A673 (cell line): Measurements from ENCODE around the gene SETDB2. TPM values are rescaled to one million over a fixed set of nuclear protein-coding genes. Genes with fewer than 3 reads are reported as not detected.

Source experiments
- BruUV-seq: library from RNA; stranded (reverse); fragments of 400-500 nt; replicated peaks from 2 replicates; lab custom pipeline; 2021; lab: Mats Ljungman, UMichigan
- CTCF ChIA-PET: fragments of 300-600 bp; sonication (Branson Sonifier 250); formaldehyde crosslinking; loops from one replicate; lab custom pipeline; 2022; ENCODE audit warnings: antibody characterized with exemption; lab: Charles Lee
- POLR2A ChIA-PET: fragments of 300-600 bp; sonication (Branson Sonifier 250); formaldehyde crosslinking; loops from one replicate; lab custom pipeline; 2022; ENCODE audit warnings: antibody characterized with exemption; ENCODE audit not compliant: low non-redundant PET; lab: Charles Lee
- DNase-seq: peaks from one replicate; pipeline ENCODE4 v3.0.0-alpha.2; 2015; ENCODE audit warnings: low spot score
- H3K27ac ChIP-seq: fragments of 200-600 bp; sonication (generic); 2 replicates; pipeline ENCODE4 v1.5.1; 2016; ENCODE audit warnings: mixed run types, low read depth, mild to moderate bottlenecking, mixed read lengths, antibody characterized with exemption, low read length; ENCODE audit not compliant: poor library complexity, severe bottlenecking
- H3K27me3 ChIP-seq: fragments of 200-600 bp; sonication (generic); replicated peaks from 2 replicates; pipeline ENCODE4 v1.6.1; 2017; ENCODE audit warnings: mixed run types, low read depth, mild to moderate bottlenecking, mixed read lengths, antibody characterized with exemption, low read length; ENCODE audit not compliant: insufficient read depth, poor library complexity
- H3K36me3 ChIP-seq: fragments of 200-600 bp; sonication (generic); 2 replicates; pipeline ENCODE4 v1.6.1; 2016; ENCODE audit warnings: mixed run types, mild to moderate bottlenecking, mixed read lengths, antibody characterized with exemption, low read length; ENCODE audit not compliant: insufficient read depth, poor library complexity, severe bottlenecking
- H3K4me1 ChIP-seq: fragments of 200-600 bp; sonication (generic); 2 replicates; pipeline ENCODE4 v1.6.1; 2017; ENCODE audit warnings: mixed run types, mild to moderate bottlenecking, mixed read lengths, antibody characterized with exemption, low read length; ENCODE audit not compliant: insufficient read depth, poor library complexity, severe bottlenecking
- H3K4me3 ChIP-seq: fragments of 200-600 bp; sonication (generic); 2 replicates; pipeline ENCODE4 v1.5.1; 2016; ENCODE audit warnings: low read depth, mixed run types, mild to moderate bottlenecking, mixed read lengths, low read length; ENCODE audit not compliant: poor library complexity, severe bottlenecking
- H3K9me3 ChIP-seq: fragments of 200-600 bp; sonication (generic); 2 replicates; pipeline ENCODE4 v1.6.1; 2016; ENCODE audit warnings: mixed run types, low read depth, mild to moderate bottlenecking, mixed read lengths, antibody characterized with exemption, low read length; ENCODE audit not compliant: poor library complexity, severe bottlenecking
- EZH2 ChIP-seq: fragments of 200-600 bp; sonication (generic); IDR thresholded peaks from 2 replicates; pipeline ENCODE4 v1.6.1; 2017; ENCODE audit warnings: borderline replicate concordance, low read depth, mild to moderate bottlenecking, mixed read lengths, antibody characterized with exemption, low read length; ENCODE audit not compliant: poor library complexity, severe bottlenecking
- intact Hi-C: fragments of 100-400 bp; cut with micrococcal nuclease; formaldehyde crosslinking; loops from one replicate; pipeline ENCODE4 v1.10.0; 2022; ENCODE audit not compliant: unreplicated experiment
- total RNA-seq: library from RNA; stranded (reverse); gene quantifications from 2 replicates; pipeline ENCODE4 v1.2.3, GENCODE V29; 2021
- TF ChIP-seq, protein P1 (sequence below): fragments of 300-800, 200-600 bp; sonication (generic); conservative IDR thresholded peaks from 2 replicates; pipeline ENCODE4 v1.5.1; 2017; ENCODE audit warnings: low read depth, mild to moderate bottlenecking, antibody characterized with exemption, low read length, moderate library complexity, mixed read lengths

SETDB2 gene
- total RNA-seq, 1 experiment from 2014 or later = 3.8 TPM

DNA sequence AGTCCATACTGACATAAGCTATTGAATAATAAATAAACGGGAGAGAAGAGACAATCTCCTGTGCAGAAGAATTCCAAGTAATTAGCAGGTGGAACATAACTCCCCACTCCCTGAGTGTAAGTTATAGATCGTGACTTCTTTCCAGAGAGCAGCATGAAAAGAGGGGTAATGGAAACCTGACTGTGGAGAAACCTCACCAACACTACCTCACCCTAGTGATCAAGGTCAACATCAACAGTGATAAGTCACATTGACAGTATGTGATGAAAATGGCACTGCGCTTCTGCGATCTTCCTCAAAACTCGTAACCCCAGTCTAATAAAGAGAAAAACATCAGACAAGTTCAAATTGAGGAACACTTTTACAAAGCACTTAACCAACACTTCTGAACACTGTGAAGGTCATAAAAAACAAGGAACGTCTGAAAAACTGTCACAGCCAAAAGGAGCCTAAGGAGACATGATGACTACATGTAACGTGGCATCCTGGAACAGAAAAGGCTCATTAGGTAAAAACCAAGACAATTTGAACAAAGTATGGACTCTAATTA is 20.0 kb upstream of the SETDB2 start:
- no peaks in the 10 kb centered on the region for H3K36me3 ChIP-seq
- H3K4me3 ChIP-seq = no peak overlapping the region
- no peak for DNase-seq
- CTCF ChIA-PET = no interaction called here
- intact Hi-C loops = no loop called here
- no peaks in the 10 kb centered on the region for H3K27me3 ChIP-seq
- no peaks in the 10 kb centered on the region for H3K4me1 ChIP-seq
- no peaks in the 10 kb centered on the region for H3K9me3 ChIP-seq
- POLR2A ChIA-PET = interaction anchor here (0.6 kb wide), 1 partner anchor 7 kb away, joined by 7 read pairs; no protein-coding TSS in a partner anchor
- no peak overlapping the region for H3K27ac ChIP-seq
- BruUV-seq = no TSS peak
- TF ChIP-seq, protein P1, sequence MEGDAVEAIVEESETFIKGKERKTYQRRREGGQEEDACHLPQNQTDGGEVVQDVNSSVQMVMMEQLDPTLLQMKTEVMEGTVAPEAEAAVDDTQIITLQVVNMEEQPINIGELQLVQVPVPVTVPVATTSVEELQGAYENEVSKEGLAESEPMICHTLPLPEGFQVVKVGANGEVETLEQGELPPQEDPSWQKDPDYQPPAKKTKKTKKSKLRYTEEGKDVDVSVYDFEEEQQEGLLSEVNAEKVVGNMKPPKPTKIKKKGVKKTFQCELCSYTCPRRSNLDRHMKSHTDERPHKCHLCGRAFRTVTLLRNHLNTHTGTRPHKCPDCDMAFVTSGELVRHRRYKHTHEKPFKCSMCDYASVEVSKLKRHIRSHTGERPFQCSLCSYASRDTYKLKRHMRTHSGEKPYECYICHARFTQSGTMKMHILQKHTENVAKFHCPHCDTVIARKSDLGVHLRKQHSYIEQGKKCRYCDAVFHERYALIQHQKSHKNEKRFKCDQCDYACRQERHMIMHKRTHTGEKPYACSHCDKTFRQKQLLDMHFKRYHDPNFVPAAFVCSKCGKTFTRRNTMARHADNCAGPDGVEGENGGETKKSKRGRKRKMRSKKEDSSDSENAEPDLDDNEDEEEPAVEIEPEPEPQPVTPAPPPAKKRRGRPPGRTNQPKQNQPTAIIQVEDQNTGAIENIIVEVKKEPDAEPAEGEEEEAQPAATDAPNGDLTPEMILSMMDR = no peak
- TF ChIP-seq EZH2 = no peak

DNA sequence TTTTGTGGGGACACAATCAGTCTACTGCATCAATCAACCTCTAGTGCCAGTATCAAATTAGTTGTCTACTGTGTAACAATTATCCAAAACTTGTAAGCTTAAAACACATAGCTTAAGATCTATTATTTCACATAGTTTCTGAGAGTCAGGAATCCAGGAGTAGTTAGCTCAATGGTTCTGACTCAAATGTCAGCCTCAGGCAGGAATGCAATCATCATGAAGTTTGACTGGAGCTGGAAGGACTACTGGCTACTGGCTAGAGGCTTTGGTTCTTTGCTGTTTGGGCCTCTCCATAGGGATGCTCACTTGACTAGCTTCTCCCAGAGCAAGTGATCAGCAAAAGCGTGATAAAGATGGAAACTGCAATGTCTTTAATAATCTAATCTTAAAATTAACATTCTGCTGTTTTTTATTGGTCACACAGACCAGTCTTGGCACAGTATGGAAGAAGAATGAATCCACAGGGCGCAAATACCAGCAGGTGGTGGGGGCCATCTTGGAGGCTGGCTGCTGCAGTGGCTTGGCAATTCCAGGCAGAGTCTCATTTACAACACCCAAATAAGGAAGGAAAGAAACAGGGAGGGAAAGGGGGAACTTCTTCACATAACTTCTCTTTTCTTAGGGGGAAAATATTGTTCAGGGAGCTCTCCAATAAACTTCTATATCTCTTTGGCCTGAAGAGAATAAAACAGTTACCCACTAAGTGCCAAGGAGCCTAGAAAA is 15.9 kb upstream of the SETDB2 start:
- Histone ChIP-seq H3K36me3 (no peaks in the 10 kb centered on the region), H3K27ac (no peak overlapping the region), H3K27me3 (no peaks in the 10 kb centered on the region), H3K4me1 (no peaks in the 10 kb centered on the region), H3K9me3 (no peaks in the 10 kb centered on the region), H3K4me3 (no peak overlapping the region)
- ChIA-PET CTCF (no interaction called here), POLR2A (no interaction called here)
- intact Hi-C loops = no loop called here
- TF ChIP-seq, protein P1 = no peak
- TF ChIP-seq EZH2 = no peak
- no peak for DNase-seq
- no TSS peak for BruUV-seq

DNA sequence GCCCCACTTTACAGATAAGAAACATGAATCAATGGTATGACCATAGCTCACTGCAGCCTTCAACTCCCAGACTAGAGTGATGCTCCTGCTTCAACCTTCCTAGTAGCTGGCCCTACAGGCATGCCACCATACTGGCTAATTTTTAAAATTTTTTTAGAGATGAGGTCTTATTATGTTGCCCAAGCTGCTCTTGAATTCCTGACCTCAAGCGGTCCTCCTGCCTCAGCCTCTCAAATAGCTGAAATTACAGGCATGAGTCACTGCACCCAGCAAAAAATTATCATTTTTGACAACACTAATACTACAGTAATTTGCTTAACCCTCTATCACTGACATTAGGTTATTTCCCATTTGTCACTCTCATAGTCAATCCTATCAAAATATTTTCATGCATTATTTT is 15.0 kb upstream of the SETDB2 start:
- Histone ChIP-seq H3K36me3 (no peaks in the 10 kb centered on the region), H3K27me3 (no peaks in the 10 kb centered on the region), H3K27ac (no peak overlapping the region), H3K9me3 (no peaks in the 10 kb centered on the region), H3K4me1 (no peaks in the 10 kb centered on the region), H3K4me3 (no peak overlapping the region)
- ChIA-PET CTCF (no interaction called here), POLR2A (no interaction called here)
- intact Hi-C loops = no loop called here
- no peak for DNase-seq
- TF ChIP-seq, protein P1 = no peak
- TF ChIP-seq EZH2 = no peak
- BruUV-seq = no TSS peak
